Lung (tissue), 12 donors: ENCODE data around the gene FAM78A. TPM values are rescaled to one million over a fixed set of nuclear protein-coding genes. Genes with fewer than 3 reads are reported as not detected.

Source experiments
- ATAC-seq: fragments of 200-7000 bp; cut with Tn5 transposase; one replicate; pipeline ENCODE4 v1.9.1; 2020; ENCODE audit warnings: moderate number of reproducible peaks; ENCODE audit not compliant: insufficient read depth, low FRiP score
- DNase-seq, 3 donors: peaks; one replicate each; pipeline ENCODE4 v3.0.0-alpha.2; 2013 to 2017
- H3K27ac ChIP-seq, 2 donors: one replicate each; pipeline ENCODE4 v1.5.1; 2013; ENCODE audit warnings: mild to moderate bottlenecking in 2 of 2, moderate library complexity in 2 of 2, control low read depth in 1 of 2, inconsistent platforms in 1 of 2, low read depth in 1 of 2, low read length in 1 of 2
- H3K27me3 ChIP-seq, 3 donors: one replicate each; pipeline ENCODE4 v1.5.1; 2013; ENCODE audit warnings: low read length in 2 of 3; ENCODE audit not compliant: control insufficient read depth in 3 of 3, insufficient read depth in 3 of 3
- H3K36me3 ChIP-seq, 4 donors: one replicate each; pipeline ENCODE4 v1.5.1; 2013; ENCODE audit warnings: low read length in 4 of 4, mild to moderate bottlenecking in 1 of 4, moderate library complexity in 1 of 4; ENCODE audit not compliant: control insufficient read depth in 4 of 4, insufficient read depth in 4 of 4
- H3K4me1 ChIP-seq, 5 donors: one replicate each; pipeline ENCODE4 v1.5.1; 2013; ENCODE audit warnings: low read length in 5 of 5, mild to moderate bottlenecking in 2 of 5, moderate library complexity in 1 of 5; ENCODE audit not compliant: control insufficient read depth in 5 of 5, insufficient read depth in 5 of 5
- H3K4me3 ChIP-seq: one replicate; pipeline ENCODE4 v1.5.1; 2013; ENCODE audit warnings: mild to moderate bottlenecking, control low read depth, moderate library complexity
- H3K9ac ChIP-seq, 2 donors: one replicate each; pipeline ENCODE4 v1.5.1; 2013; ENCODE audit warnings: low read length in 2 of 2, control low read depth in 1 of 2; ENCODE audit not compliant: insufficient read depth in 1 of 2
- H3K9me3 ChIP-seq, 4 donors: one replicate each; pipeline ENCODE4 v1.5.1; 2013; ENCODE audit warnings: low read length in 3 of 4, mild to moderate bottlenecking in 1 of 4, moderate library complexity in 1 of 4; ENCODE audit not compliant: control insufficient read depth in 4 of 4, insufficient read depth in 3 of 4
- CTCF ChIP-seq: IDR thresholded peaks from 2 replicates; pipeline ENCODE4 v1.5.1; 2012; ENCODE audit warnings: mild to moderate bottlenecking; ENCODE audit errors: control extremely low read depth, extremely low read depth
- WGBS, 2 donors: extraction: QIAGEN DNeasy Blood & Tissue Kit; methylation state at CpG; one replicate each; pipeline ENCODE4 v1.1.7; 2013; 5-methylcytosine and 5-hydroxymethylcytosine counted together
- polyA plus RNA-seq, 2 donors: library from polyadenylated mRNA; stranded (reverse); fragments of 200-250 nt; gene quantifications; one replicate each; pipeline ENCODE4 v1.2.1, GENCODE V29; 2013
- total RNA-seq, 2 donors: library from RNA; depleted of rRNA in 1 of 2; stranded (reverse); fragments of >200 nt in 1 of 2; gene quantifications; one replicate each; pipeline ENCODE4 v1.2.1, GENCODE V29; 2014 to 2021
- donor health status: control.
- donor health status: control.
- donor health status: Bipolar disorder and iron deficiency.
- donor health status: healthy.
- donor health status: DM: yes; HTN: yes; CAD: no.

FAM78A gene
- total and polyA plus RNA-seq, 4 donors = 5.4 to 10.8 (median 7.8) TPM

- Histone ChIP-seq H3K9ac (no peak overlapping the region), H3K36me3 (no peaks in the 10 kb centered on the region), H3K27ac (peak overlapping the region in 1 of 2 donors; percentile 88), H3K4me3 (no peak overlapping the region), H3K27me3 (no peaks in the 10 kb centered on the region), H3K9me3 (no peaks in the 10 kb centered on the region), H3K4me1 (no peaks in the 10 kb centered on the region)
- DNase-seq (no peak), ATAC-seq (no peak)
- no peak for TF ChIP-seq CTCF
- 84 to 87% methylated on average over 5 of the region's 5 CpGs for WGBS, 2 donors
These were observed 23.6 kb upstream of the FAM78A start for GRCh38 chr9:131299961-131300347.

GRCh38 chr9:131299346-131299960 is 23.1 kb upstream of the FAM78A start:
- no peak for ATAC-seq
- no peak overlapping the region for H3K4me3 ChIP-seq
- no peaks in the 10 kb centered on the region for H3K36me3 ChIP-seq
- no peaks in the 10 kb centered on the region for H3K4me1 ChIP-seq
- WGBS, 2 donors = 79% methylated on average over 22 of the region's 22 CpGs
- TF ChIP-seq CTCF = no peak
- no peak for DNase-seq
- H3K27me3 ChIP-seq = no peaks in the 10 kb centered on the region
- no peak overlapping the region for H3K9ac ChIP-seq
- no peaks in the 10 kb centered on the region for H3K9me3 ChIP-seq
- H3K27ac ChIP-seq = peak overlapping the region in 1 of 2 donors; percentile 88

- H3K27me3 ChIP-seq = no peaks in the 10 kb centered on the region
- no peak overlapping the region for H3K4me3 ChIP-seq
- H3K4me1 ChIP-seq = no peaks in the 10 kb centered on the region
- H3K36me3 ChIP-seq = no peaks in the 10 kb centered on the region
- ATAC-seq (no peak), DNase-seq (no peak)
- no peak overlapping the region for H3K9ac ChIP-seq
- TF ChIP-seq CTCF = no peak
- no peaks in the 10 kb centered on the region for H3K9me3 ChIP-seq
- H3K27ac ChIP-seq = peak overlapping the region in 1 of 2 donors; percentile 88
- 92 to 93% methylated on average over 12 of the region's 12 CpGs for WGBS, 2 donors
These were observed 22.5 kb upstream of the FAM78A start for GRCh38 chr9:131298816-131299215.

GRCh38 chr9:131298341-131298740 is 22.0 kb upstream of the FAM78A start:
- no peak for ATAC-seq
- Histone ChIP-seq H3K4me3 (no peak overlapping the region), H3K9ac (no peak overlapping the region), H3K27me3 (no peaks in the 10 kb centered on the region), H3K9me3 (no peaks in the 10 kb centered on the region), H3K27ac (peak overlapping the region in 1 of 2 donors; percentile 88), H3K36me3 (no peaks in the 10 kb centered on the region), H3K4me1 (no peaks in the 10 kb centered on the region)
- no peak for TF ChIP-seq CTCF
- DNase-seq = no peak
- 88% methylated on average over 5 of the region's 5 CpGs for WGBS, 2 donors
